ENCODE measurements around the gene FOXL2NB.

- TF ChIP-seq CTCF (conservative IDR thresholded peaks at IDR 0.05; ENCODE audit: low read length) (no peak), EZH2phosphoT487 (IDR thresholded peaks at IDR 0.05; ENCODE audit: borderline replicate concordance) (no peak)
Observed at GRCh38 chr3:138901567-138901966, 45.5 kb upstream of the FOXL2NB start.

All from Loucy (cell line).